H9 (cell line): Measurements from ENCODE around the gene GADD45GIP1. TPM values are rescaled to one million over a fixed set of nuclear protein-coding genes. Genes with fewer than 3 reads are reported as not detected.
A peak's percentile ranks its signal among the peaks of the same experiment; 100 is the strongest.

Experiments
- DNase-seq: peaks from one replicate; pipeline ENCODE4 v3.0.0-alpha.2; 2017
- H2AFZ ChIP-seq: one replicate; pipeline ENCODE4 v1.6.1; 2013; ENCODE audit warnings: mild to moderate bottlenecking, low read length, control low read depth, moderate library complexity
- H2AK5ac ChIP-seq: 2 replicates; pipeline ENCODE4 v1.6.1; 2013; ENCODE audit warnings: low read length, control low read depth, mixed read lengths; ENCODE audit not compliant: insufficient read length
- H2BK120ac ChIP-seq: one replicate; pipeline ENCODE4 v1.6.1; 2013; ENCODE audit warnings: low read depth, mild to moderate bottlenecking, low read length, control low read depth, inconsistent platforms; ENCODE audit not compliant: poor library complexity, severe bottlenecking
- H2BK12ac ChIP-seq: 2 replicates; pipeline ENCODE4 v1.6.1; 2013; ENCODE audit warnings: low read length, control low read depth, mixed read lengths, low read depth; ENCODE audit not compliant: insufficient read length
- H2BK15ac ChIP-seq: 2 replicates; pipeline ENCODE4 v1.6.1; 2013; ENCODE audit warnings: low read depth, low read length, control low read depth
- H2BK20ac ChIP-seq: one replicate; pipeline ENCODE4 v1.6.1; 2013; ENCODE audit warnings: low read depth, mild to moderate bottlenecking, low read length, control low read depth, inconsistent platforms; ENCODE audit not compliant: poor library complexity, severe bottlenecking
- H2BK5ac ChIP-seq: 2 replicates; pipeline ENCODE4 v1.6.1; 2013; ENCODE audit warnings: low read length, control low read depth, mixed read lengths; ENCODE audit not compliant: insufficient read length
- H3K14ac ChIP-seq: 2 replicates; pipeline ENCODE4 v1.6.1; 2013; ENCODE audit warnings: low read length, control low read depth; ENCODE audit not compliant: insufficient read depth
- H3K18ac ChIP-seq: 2 replicates; pipeline ENCODE4 v1.6.1; 2013; ENCODE audit warnings: low read depth, mild to moderate bottlenecking, mixed read lengths, low read length, control low read depth; ENCODE audit not compliant: insufficient read length
- H3K23ac ChIP-seq: 2 replicates; pipeline ENCODE4 v1.6.1; 2013; ENCODE audit warnings: low read length, control low read depth, mixed read lengths, low read depth; ENCODE audit not compliant: insufficient read length
- H3K23me2 ChIP-seq: 2 replicates; pipeline ENCODE4 v1.6.1; 2013; ENCODE audit warnings: low read depth, mild to moderate bottlenecking, mixed read lengths, low read length, control low read depth; ENCODE audit not compliant: insufficient read length, poor library complexity, severe bottlenecking
- H3K27ac ChIP-seq: 2 replicates; pipeline ENCODE4 v1.5.1; 2013; ENCODE audit warnings: low read length, control low read depth, mixed read lengths, low read depth; ENCODE audit not compliant: insufficient read length
- H3K27me3 ChIP-seq: 2 replicates; pipeline ENCODE4 v1.6.1; 2013; ENCODE audit warnings: low read length, control low read depth, inconsistent platforms; ENCODE audit not compliant: insufficient read depth
- H3K4ac ChIP-seq: 2 replicates; pipeline ENCODE4 v1.6.1; 2013; ENCODE audit warnings: low read depth, mild to moderate bottlenecking, control low read depth, inconsistent platforms, low read length, moderate library complexity
- H3K4me1 ChIP-seq: 2 replicates; pipeline ENCODE4 v1.6.1; 2013; ENCODE audit warnings: low read length, control low read depth, inconsistent platforms; ENCODE audit not compliant: insufficient read depth
- H3K4me2 ChIP-seq: 2 replicates; pipeline ENCODE4 v1.6.1; 2013; ENCODE audit warnings: low read length, control low read depth, mixed read lengths; ENCODE audit not compliant: insufficient read length, insufficient read depth
- H3K56ac ChIP-seq: 2 replicates; pipeline ENCODE4 v1.6.1; 2013; ENCODE audit warnings: low read depth, mild to moderate bottlenecking, mixed read lengths, low read length, control low read depth; ENCODE audit not compliant: insufficient read length
- H3K79me1 ChIP-seq: 2 replicates; pipeline ENCODE4 v1.6.1; 2013; ENCODE audit warnings: low read depth, mild to moderate bottlenecking, moderate library complexity, low read length, control low read depth, inconsistent platforms; ENCODE audit not compliant: insufficient read depth, poor library complexity, severe bottlenecking
- H3K79me2 ChIP-seq: 2 replicates; pipeline ENCODE4 v1.6.1; 2013; ENCODE audit warnings: low read length, control low read depth, inconsistent platforms; ENCODE audit not compliant: insufficient read depth
- H3K9ac ChIP-seq: 2 replicates; pipeline ENCODE4 v1.6.1; 2013; ENCODE audit warnings: low read length, control low read depth, mixed read lengths; ENCODE audit not compliant: insufficient read length; ENCODE audit errors: extremely low read depth
- H3K9me3 ChIP-seq: one replicate; pipeline ENCODE4 v1.6.1; 2013; ENCODE audit warnings: low read depth, low read length, inconsistent platforms; ENCODE audit not compliant: control insufficient read depth
- H3T11ph ChIP-seq: one replicate; pipeline ENCODE4 v1.6.1; 2013; ENCODE audit warnings: mild to moderate bottlenecking, low read length, control low read depth, inconsistent platforms
- H4K20me1 ChIP-seq: one replicate; pipeline ENCODE4 v1.6.1; 2013; ENCODE audit not compliant: control insufficient read depth, insufficient read length, insufficient read depth
- H4K5ac ChIP-seq: 2 replicates; pipeline ENCODE4 v1.6.1; 2013; ENCODE audit warnings: low read depth, mild to moderate bottlenecking, mixed read lengths, low read length, control low read depth; ENCODE audit not compliant: insufficient read length
- H4K8ac ChIP-seq: replicated peaks from 2 replicates; pipeline ENCODE4 v1.6.1; 2013; ENCODE audit warnings: low read length, control low read depth, mixed read lengths, low read depth; ENCODE audit not compliant: insufficient read length
- H4K91ac ChIP-seq: 2 replicates; pipeline ENCODE4 v1.6.1; 2013; ENCODE audit warnings: low read depth, mild to moderate bottlenecking, moderate library complexity, mixed read lengths, low read length, control low read depth; ENCODE audit not compliant: insufficient read length
- H3K27ac Mint-ChIP-seq, 3 experiments: 2 replicates in 2 of 3; 3 replicates in 1 of 3; pipeline ENCODE4 v1.8.0; 2020 to 2021; ENCODE audit warnings: mixed read lengths in 3 of 3, mild to moderate bottlenecking in 1 of 3, moderate library complexity in 1 of 3
- H3K27me3 Mint-ChIP-seq: 2 replicates; pipeline ENCODE4 v1.8.0; 2021; ENCODE audit warnings: low read depth, mild to moderate bottlenecking, moderate library complexity, mixed read lengths
- H3K36me3 Mint-ChIP-seq, 3 experiments: 2 replicates in 2 of 3; 3 replicates in 1 of 3; pipeline ENCODE4 v1.8.0; 2020 to 2021; ENCODE audit warnings: low read depth in 3 of 3, mixed read lengths in 3 of 3; ENCODE audit not compliant: insufficient read depth in 1 of 3
- H3K4me1 Mint-ChIP-seq, 2 experiments: 2 replicates each; pipeline ENCODE4 v1.8.0; 2020; ENCODE audit warnings: mixed read lengths in 2 of 2
- H3K4me3 Mint-ChIP-seq, 2 experiments: 2 replicates in 1 of 2; 3 replicates in 1 of 2; pipeline ENCODE4 v1.8.0; 2020 to 2021; ENCODE audit warnings: mild to moderate bottlenecking in 2 of 2, mixed read lengths in 2 of 2, moderate library complexity in 1 of 2
- H3K9me3 Mint-ChIP-seq, 2 experiments: 2 replicates in 1 of 2; 3 replicates in 1 of 2; pipeline ENCODE4 v1.8.0; 2020; ENCODE audit warnings: mild to moderate bottlenecking in 2 of 2, mixed read lengths in 2 of 2, moderate library complexity in 1 of 2
- CTCF ChIP-seq: fragments of 200-600 bp; sonication (generic); conservative IDR thresholded peaks from 3 replicates; pipeline ENCODE4 v1.8.0; 2021; ENCODE audit warnings: antibody characterized with exemption, mild to moderate bottlenecking
- WGBS: extraction: QIAGEN DNeasy Blood & Tissue Kit; methylation state at CpG from one replicate; pipeline ENCODE4 v1.1.7; 2013; ENCODE audit warnings: missing lambda C conversion rate, low lambda C conversion rate, mixed read lengths; ENCODE audit not compliant: insufficient read length; ENCODE audit errors: extremely low coverage; 5-methylcytosine and 5-hydroxymethylcytosine counted together
- total RNA-seq: library from RNA; stranded (reverse); gene quantifications from 2 replicates; pipeline ENCODE4 v1.2.1, GENCODE V29; 2021

GADD45GIP1 gene
- total RNA-seq, 1 experiment from 2014 or later: 44.5 TPM

GRCh38 chr19:12944104-12944674, 12.8 kb downstream of the GADD45GIP1 start:
- H3K27ac ChIP-seq: no peak overlapping the region
- peaks cover 61 to 83% (median 75%) of the 10 kb centered on the region in 3 experiments for H3K36me3 Mint-ChIP-seq
- H3K27ac Mint-ChIP-seq: peak overlapping the region in 1 of 3 experiments; percentile 93; a peak in 3 of 7 replicates
- no peak overlapping the region for H3K14ac ChIP-seq
- peaks cover 6% of the 10 kb centered on the region for H3K79me1 ChIP-seq
- TF ChIP-seq CTCF: no peak
- no peak overlapping the region for H3K18ac ChIP-seq
- H3K9me3 ChIP-seq: no peaks in the 10 kb centered on the region
- no peak overlapping the region for H3K4me2 ChIP-seq
- H3K27me3 Mint-ChIP-seq: no peaks in the 10 kb centered on the region
- H3K4me1 Mint-ChIP-seq: peaks cover 21 to 39% of the 10 kb centered on the region in 2 experiments
- no peak overlapping the region for H2BK12ac ChIP-seq
- no peak overlapping the region for H3K56ac ChIP-seq
- H2BK15ac ChIP-seq: no peak overlapping the region
- H2AK5ac ChIP-seq: no peak overlapping the region
- H2BK120ac ChIP-seq: no peak overlapping the region
- peaks cover 3% of the 10 kb centered on the region; the same call in 1 of the 2 replicates for H3K79me2 ChIP-seq
- no peak overlapping the region for H3T11ph ChIP-seq
- no peak overlapping the region for H3K4me3 Mint-ChIP-seq
- WGBS: no CpG with 5 or more reads among the region's 2 CpGs
- H2BK5ac ChIP-seq: no peak overlapping the region
- no peak overlapping the region for H4K8ac ChIP-seq
- H4K91ac ChIP-seq: no peak overlapping the region
- H3K4ac ChIP-seq: no peak overlapping the region
- H3K9ac ChIP-seq: no peak overlapping the region
- H2BK20ac ChIP-seq: no peak overlapping the region
- no peak overlapping the region for H3K23ac ChIP-seq
- H3K23me2 ChIP-seq: peaks cover 3% of the 10 kb centered on the region
- no peaks in the 10 kb centered on the region for H4K20me1 ChIP-seq
- no peaks in the 10 kb centered on the region for H3K27me3 ChIP-seq
- no peaks in the 10 kb centered on the region for H3K4me1 ChIP-seq
- peaks cover 0 to 3% of the 10 kb centered on the region in 2 experiments; a peak in 1 of 5 replicates for H3K9me3 Mint-ChIP-seq
- H4K5ac ChIP-seq: no peak overlapping the region
- H2AFZ ChIP-seq: no peak overlapping the region
- no peak for DNase-seq
